Liver (tissue), 9 donors: ENCODE measurements around the gene FGF9. TPM values are rescaled to one million over a fixed set of nuclear protein-coding genes. Genes with fewer than 3 reads are reported as not detected.

Experiments used
- DNase-seq: peaks from one replicate; pipeline ENCODE4 v3.0.0-alpha.2; 2017; ENCODE audit warnings: low spot score
- H3K27ac ChIP-seq, 2 donors: one replicate each; pipeline ENCODE4 v1.7.0; 2013; ENCODE audit warnings: inconsistent platforms in 2 of 2, low read length in 2 of 2, control low read depth in 1 of 2, low read depth in 1 of 2, mild to moderate bottlenecking in 1 of 2
- H3K27me3 ChIP-seq, 4 donors: one replicate each; pipeline versions ENCODE4 v1.6.1 to v1.7.0; 2013; ENCODE audit warnings: low read length in 3 of 4, inconsistent platforms in 1 of 4, mild to moderate bottlenecking in 1 of 4, moderate library complexity in 1 of 4; ENCODE audit not compliant: control insufficient read depth in 4 of 4, insufficient read depth in 4 of 4
- H3K36me3 ChIP-seq, 4 donors: one replicate each; pipeline versions ENCODE4 v1.6.1 to v1.7.0; 2013; ENCODE audit warnings: low read length in 3 of 4, mild to moderate bottlenecking in 3 of 4, low read depth in 1 of 4, moderate library complexity in 1 of 4; ENCODE audit not compliant: control insufficient read depth in 4 of 4, insufficient read depth in 3 of 4
- H3K4me1 ChIP-seq, 4 donors: one replicate each; pipeline versions ENCODE4 v1.6.1 to v1.7.0; 2013; ENCODE audit warnings: low read length in 3 of 4, mild to moderate bottlenecking in 3 of 4, moderate library complexity in 1 of 4; ENCODE audit not compliant: control insufficient read depth in 4 of 4, insufficient read depth in 4 of 4
- H3K4me3 ChIP-seq, 3 donors: one replicate each; pipeline versions ENCODE4 v1.6.1 to v1.7.0; 2013; ENCODE audit warnings: low read length in 3 of 3, control low read depth in 1 of 3, low read depth in 1 of 3, mild to moderate bottlenecking in 1 of 3
- H3K9ac ChIP-seq, 2 donors: one replicate each; pipeline ENCODE4 v1.7.0; 2013; ENCODE audit warnings: low read length in 2 of 2, mild to moderate bottlenecking in 2 of 2, moderate library complexity in 2 of 2, control low read depth in 1 of 2, low read depth in 1 of 2
- H3K9me3 ChIP-seq, 4 donors: one replicate each; pipeline versions ENCODE4 v1.6.1 to v1.7.0; 2013; ENCODE audit warnings: low read length in 3 of 4; ENCODE audit not compliant: control insufficient read depth in 4 of 4
- EGR1 ChIP-seq, 2 donors: IDR thresholded peaks; 2 replicates each; pipeline ENCODE4 v1.6.1; 2016 to 2018; ENCODE audit warnings: antibody characterized with exemption in 2 of 2, low read depth in 2 of 2
- FOXA1 ChIP-seq: IDR thresholded peaks from 2 replicates; pipeline ENCODE4 v1.6.1; 2016; ENCODE audit warnings: antibody characterized with exemption
- FOXA2 ChIP-seq: IDR thresholded peaks from 2 replicates; pipeline ENCODE4 v1.6.1; 2016; ENCODE audit warnings: antibody characterized with exemption
- GABPA ChIP-seq, 2 donors: IDR thresholded peaks in 1 of 2; conservative IDR thresholded peaks in 1 of 2; 2 replicates each; pipeline ENCODE4 v1.6.1; 2016; ENCODE audit warnings: antibody characterized with exemption in 2 of 2, mild to moderate bottlenecking in 1 of 2, moderate library complexity in 1 of 2
- HNF4A ChIP-seq, 2 donors: conservative IDR thresholded peaks; 2 replicates each; pipeline ENCODE4 v1.6.1; 2016; ENCODE audit warnings: antibody characterized with exemption in 2 of 2, mild to moderate bottlenecking in 2 of 2
- HNF4G ChIP-seq: IDR thresholded peaks from 2 replicates; pipeline ENCODE4 v1.6.1; 2016; ENCODE audit warnings: antibody characterized with exemption
- NR2F2 ChIP-seq: IDR thresholded peaks from 2 replicates; pipeline ENCODE4 v1.6.1; 2016; ENCODE audit warnings: antibody characterized with exemption
- RAD21 ChIP-seq, 2 donors: IDR thresholded peaks; 2 replicates each; pipeline ENCODE4 v1.6.1; 2016; ENCODE audit warnings: antibody characterized with exemption in 2 of 2, mild to moderate bottlenecking in 2 of 2
- SP1 ChIP-seq: IDR thresholded peaks from 2 replicates; pipeline ENCODE4 v1.6.1; 2018; ENCODE audit warnings: antibody characterized with exemption, mild to moderate bottlenecking
- TAF1 ChIP-seq: conservative IDR thresholded peaks from 2 replicates; pipeline ENCODE4 v1.6.1; 2016; ENCODE audit warnings: antibody characterized with exemption, mild to moderate bottlenecking
- YY1 ChIP-seq: IDR thresholded peaks from 2 replicates; pipeline ENCODE4 v1.6.1; 2016; ENCODE audit warnings: antibody characterized with exemption, mild to moderate bottlenecking
- WGBS: extraction: QIAGEN DNeasy Blood & Tissue Kit; methylation state at CpG from one replicate; pipeline ENCODE4 v1.1.7; 2013; 5-methylcytosine and 5-hydroxymethylcytosine counted together
- polyA plus RNA-seq, 2 donors: library from polyadenylated mRNA; stranded (reverse) in 1 of 2; unstranded in 1 of 2; fragments of 200-250 nt in 1 of 2; fragments of >200 nt in 1 of 2; fragmentation: Nextera tagmentation in 1 of 2; extraction: Ambion mirVana in 1 of 2; gene quantifications; one replicate each; pipeline versions ENCODE4 v1.2.1 to v1.2.3, GENCODE V29; 2013 to 2015
- total RNA-seq, 2 donors: library from RNA; depleted of rRNA; stranded (reverse); fragments of >200 nt; gene quantifications; one replicate each; pipeline ENCODE4 v1.2.3, GENCODE V29; 2014
- TF ChIP-seq, protein P1 (sequence below): IDR thresholded peaks from 2 replicates; pipeline ENCODE4 v1.6.1; 2016; ENCODE audit warnings: antibody characterized with exemption
- TF ChIP-seq, protein P2 (sequence below): IDR thresholded peaks from 2 replicates; pipeline ENCODE4 v1.6.1; 2016; ENCODE audit warnings: antibody characterized with exemption, mild to moderate bottlenecking
- TF ChIP-seq, protein P3 (sequence below): IDR thresholded peaks from 2 replicates; pipeline ENCODE4 v1.6.1; 2016; ENCODE audit warnings: antibody characterized with exemption
- TF ChIP-seq, protein P4 (sequence below): IDR thresholded peaks from 2 replicates; pipeline ENCODE4 v1.6.1; 2016; ENCODE audit warnings: antibody characterized with exemption
- donor health status: healthy.
- donor health status: healthy.
- donor health status: healthy.
- donor health status: healthy.
- donor health status: healthy.

Gene FGF9
- total and polyA plus RNA-seq, 4 donors, result under 0.01 to 0.05 TPM; not detected in 2

DNA sequence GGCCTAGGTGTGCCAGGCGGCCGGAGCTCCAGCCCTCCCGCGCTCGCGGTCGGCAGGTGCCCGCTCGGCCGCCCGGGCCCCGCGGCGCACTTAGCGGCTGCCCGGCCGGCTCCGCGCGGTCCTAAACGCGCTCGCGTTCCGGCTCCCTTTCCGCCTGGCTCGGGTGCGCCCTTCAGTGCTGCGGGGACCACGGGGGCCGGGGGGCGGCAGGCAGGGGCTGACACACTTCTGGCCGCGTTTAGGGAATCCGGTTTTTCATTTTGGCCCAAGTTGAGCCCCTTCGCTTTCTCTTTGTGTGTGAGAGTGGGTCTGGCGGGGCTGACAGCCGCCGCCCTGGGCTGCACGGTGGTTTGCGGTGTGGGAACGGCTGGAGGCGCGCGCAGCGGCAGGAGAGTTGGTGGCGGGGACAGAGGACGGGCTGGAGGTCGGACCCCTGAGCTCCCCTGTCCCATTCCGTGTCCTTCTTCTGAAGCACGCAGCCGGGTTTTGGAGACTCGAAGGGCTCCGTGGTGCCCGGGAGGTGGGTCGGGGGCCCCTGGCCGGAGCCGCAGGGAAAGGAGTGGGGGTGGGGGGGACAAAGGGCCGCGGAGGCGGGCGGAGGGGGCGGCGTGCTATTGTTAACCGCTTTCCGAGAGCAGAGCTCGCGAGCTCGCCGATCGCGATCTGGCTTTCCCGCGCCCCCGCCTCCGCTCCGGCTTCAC lies 3.1 kb downstream of the FGF9 start:
- Histone ChIP-seq H3K4me3 (peak overlapping the region; percentile 49 to 71 (median 62)), H3K36me3 (no peaks in the 10 kb centered on the region), H3K9me3 (no peaks in the 10 kb centered on the region), H3K27ac (no peak overlapping the region), H3K9ac (no peak overlapping the region), H3K27me3 (peaks cover 6 to 25% (median 9%) of the 10 kb centered on the region in 4 donors), H3K4me1 (peaks cover 30 to 62% (median 51%) of the 10 kb centered on the region in 4 donors)
- DNase-seq, result peak; percentile 39
- under 1% methylated on average over 77 of the region's 77 CpGs for WGBS
- TF ChIP-seq, protein P1, sequence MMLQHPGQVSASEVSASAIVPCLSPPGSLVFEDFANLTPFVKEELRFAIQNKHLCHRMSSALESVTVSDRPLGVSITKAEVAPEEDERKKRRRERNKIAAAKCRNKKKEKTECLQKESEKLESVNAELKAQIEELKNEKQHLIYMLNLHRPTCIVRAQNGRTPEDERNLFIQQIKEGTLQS, result no peak
- TF ChIP-seq NR2F2, result no peak
- TF ChIP-seq, protein P2, sequence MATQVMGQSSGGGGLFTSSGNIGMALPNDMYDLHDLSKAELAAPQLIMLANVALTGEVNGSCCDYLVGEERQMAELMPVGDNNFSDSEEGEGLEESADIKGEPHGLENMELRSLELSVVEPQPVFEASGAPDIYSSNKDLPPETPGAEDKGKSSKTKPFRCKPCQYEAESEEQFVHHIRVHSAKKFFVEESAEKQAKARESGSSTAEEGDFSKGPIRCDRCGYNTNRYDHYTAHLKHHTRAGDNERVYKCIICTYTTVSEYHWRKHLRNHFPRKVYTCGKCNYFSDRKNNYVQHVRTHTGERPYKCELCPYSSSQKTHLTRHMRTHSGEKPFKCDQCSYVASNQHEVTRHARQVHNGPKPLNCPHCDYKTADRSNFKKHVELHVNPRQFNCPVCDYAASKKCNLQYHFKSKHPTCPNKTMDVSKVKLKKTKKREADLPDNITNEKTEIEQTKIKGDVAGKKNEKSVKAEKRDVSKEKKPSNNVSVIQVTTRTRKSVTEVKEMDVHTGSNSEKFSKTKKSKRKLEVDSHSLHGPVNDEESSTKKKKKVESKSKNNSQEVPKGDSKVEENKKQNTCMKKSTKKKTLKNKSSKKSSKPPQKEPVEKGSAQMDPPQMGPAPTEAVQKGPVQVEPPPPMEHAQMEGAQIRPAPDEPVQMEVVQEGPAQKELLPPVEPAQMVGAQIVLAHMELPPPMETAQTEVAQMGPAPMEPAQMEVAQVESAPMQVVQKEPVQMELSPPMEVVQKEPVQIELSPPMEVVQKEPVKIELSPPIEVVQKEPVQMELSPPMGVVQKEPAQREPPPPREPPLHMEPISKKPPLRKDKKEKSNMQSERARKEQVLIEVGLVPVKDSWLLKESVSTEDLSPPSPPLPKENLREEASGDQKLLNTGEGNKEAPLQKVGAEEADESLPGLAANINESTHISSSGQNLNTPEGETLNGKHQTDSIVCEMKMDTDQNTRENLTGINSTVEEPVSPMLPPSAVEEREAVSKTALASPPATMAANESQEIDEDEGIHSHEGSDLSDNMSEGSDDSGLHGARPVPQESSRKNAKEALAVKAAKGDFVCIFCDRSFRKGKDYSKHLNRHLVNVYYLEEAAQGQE, result no peak
- TF ChIP-seq HNF4G, result no peak
- TF ChIP-seq YY1, result no peak
- no peak for TF ChIP-seq FOXA1
- TF ChIP-seq HNF4A (conservative IDR thresholded peaks at IDR 0.05), result no peak
- TF ChIP-seq TAF1, result no peak
- TF ChIP-seq, protein P3, sequence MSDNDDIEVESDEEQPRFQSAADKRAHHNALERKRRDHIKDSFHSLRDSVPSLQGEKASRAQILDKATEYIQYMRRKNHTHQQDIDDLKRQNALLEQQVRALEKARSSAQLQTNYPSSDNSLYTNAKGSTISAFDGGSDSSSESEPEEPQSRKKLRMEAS, result no peak
- TF ChIP-seq, protein P4, sequence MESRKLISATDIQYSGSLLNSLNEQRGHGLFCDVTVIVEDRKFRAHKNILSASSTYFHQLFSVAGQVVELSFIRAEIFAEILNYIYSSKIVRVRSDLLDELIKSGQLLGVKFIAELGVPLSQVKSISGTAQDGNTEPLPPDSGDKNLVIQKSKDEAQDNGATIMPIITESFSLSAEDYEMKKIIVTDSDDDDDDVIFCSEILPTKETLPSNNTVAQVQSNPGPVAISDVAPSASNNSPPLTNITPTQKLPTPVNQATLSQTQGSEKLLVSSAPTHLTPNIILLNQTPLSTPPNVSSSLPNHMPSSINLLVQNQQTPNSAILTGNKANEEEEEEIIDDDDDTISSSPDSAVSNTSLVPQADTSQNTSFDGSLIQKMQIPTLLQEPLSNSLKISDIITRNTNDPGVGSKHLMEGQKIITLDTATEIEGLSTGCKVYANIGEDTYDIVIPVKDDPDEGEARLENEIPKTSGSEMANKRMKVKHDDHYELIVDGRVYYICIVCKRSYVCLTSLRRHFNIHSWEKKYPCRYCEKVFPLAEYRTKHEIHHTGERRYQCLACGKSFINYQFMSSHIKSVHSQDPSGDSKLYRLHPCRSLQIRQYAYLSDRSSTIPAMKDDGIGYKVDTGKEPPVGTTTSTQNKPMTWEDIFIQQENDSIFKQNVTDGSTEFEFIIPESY, result no peak
- no peak for TF ChIP-seq RAD21 (IDR thresholded peaks at IDR 0.05)

DNA sequence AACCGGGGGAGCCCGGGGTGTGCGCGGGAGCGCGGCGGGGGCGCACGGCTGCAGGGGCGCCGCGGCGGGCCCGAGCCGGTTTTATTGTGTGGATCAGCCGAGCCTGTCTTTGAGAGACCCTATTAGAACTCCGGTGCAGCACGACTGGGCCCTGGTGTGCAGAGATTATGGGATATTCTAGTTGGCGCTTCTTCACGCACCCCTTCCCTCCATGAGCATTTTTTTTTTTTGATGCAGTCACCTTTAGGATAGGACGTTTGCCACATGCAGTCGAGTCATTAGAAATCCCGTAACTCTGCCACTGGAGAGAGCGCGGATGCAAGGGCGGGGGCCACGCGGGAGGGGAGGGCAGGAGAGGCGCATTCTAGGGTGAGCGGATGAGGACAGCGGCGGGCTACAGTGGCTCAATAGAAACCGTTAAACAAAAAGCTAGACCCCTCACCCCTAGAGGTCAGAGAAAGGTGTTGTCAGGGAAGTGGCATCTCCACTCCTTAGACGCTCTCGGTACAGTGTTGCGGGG lies 3.7 kb downstream of the FGF9 start:
- H3K9me3 ChIP-seq, result no peaks in the 10 kb centered on the region
- H3K27ac ChIP-seq, result no peak overlapping the region
- peaks cover 27 to 56% (median 45%) of the 10 kb centered on the region in 4 donors for H3K4me1 ChIP-seq
- H3K36me3 ChIP-seq, result no peaks in the 10 kb centered on the region
- TF ChIP-seq YY1 (no peak), GABPA (IDR thresholded peaks at IDR 0.05 in 1 of 2, conservative IDR thresholded peaks at IDR 0.05 in 1 of 2) (no peak), SP1 (no peak), HNF4G (no peak), FOXA2 (no peak), EGR1 (IDR thresholded peaks at IDR 0.05; ENCODE audit: low read depth in 2 of 2) (no peak)
- TF ChIP-seq, protein P3, result no peak
- TF ChIP-seq, protein P1, result no peak
- peak overlapping the region in 2 of 3 donors; percentile 28 to 71 for H3K4me3 ChIP-seq
- peaks cover 6 to 24% (median 9%) of the 10 kb centered on the region in 4 donors for H3K27me3 ChIP-seq
- peak; percentile 33 for DNase-seq
- 2% methylated on average over 36 of the region's 36 CpGs for WGBS
- no peak overlapping the region for H3K9ac ChIP-seq
